Lower leg skin (tissue), 4 donors: ENCODE data around the gene HAT1. TPM values are rescaled to one million over a fixed set of nuclear protein-coding genes. Genes with fewer than 3 reads are reported as not detected.

Source experiments
- DNase-seq, 2 donors: peaks; one replicate each; pipeline ENCODE4 v3.0.0-alpha.2; 2019; ENCODE audit warnings: low spot score in 2 of 2
- H3K4me3 ChIP-seq: fragments of 200-600 bp; sonication (generic); 2 replicates; pipeline ENCODE4 v1.5.1; 2017; ENCODE audit warnings: mild to moderate bottlenecking, low read depth; ENCODE audit not compliant: poor library complexity, severe bottlenecking
- POLR2A ChIP-seq, 2 donors: fragments of 450-650 bp; IDR thresholded peaks; one replicate each; pipeline ENCODE4 v1.6.1; 2016 to 2017; ENCODE audit warnings: antibody characterized with exemption in 2 of 2, mild to moderate bottlenecking in 1 of 2, moderate library complexity in 1 of 2
- WGBS, 2 donors: methylation state at CpG; one replicate each; pipeline ENCODE4 v1.1.5; 2018; 5-methylcytosine and 5-hydroxymethylcytosine counted together
- intact Hi-C: fragments of 100-400 bp; cut with DNase I; formaldehyde crosslinking; loops from one replicate; pipeline ENCODE4 v1.15.0; 2023; ENCODE audit warnings: low total_unique reads
- total RNA-seq, 4 donors: library from RNA; depleted of rRNA; stranded (reverse); fragments of >200 nt; gene quantifications; one replicate each; pipeline ENCODE4 v1.1.0, GENCODE V29; 2016
- TF ChIP-seq, protein P1 (sequence below), 3 donors: fragments of 450-650 bp; IDR thresholded peaks; one replicate each; pipeline ENCODE4 v1.5.1; 2016; ENCODE audit warnings: antibody characterized with exemption in 3 of 3, mild to moderate bottlenecking in 3 of 3, moderate library complexity in 2 of 3

HAT1 gene
- total RNA-seq, 4 donors from 2014 or later = 15.0 to 28.0 (median 22.1) TPM

DNA sequence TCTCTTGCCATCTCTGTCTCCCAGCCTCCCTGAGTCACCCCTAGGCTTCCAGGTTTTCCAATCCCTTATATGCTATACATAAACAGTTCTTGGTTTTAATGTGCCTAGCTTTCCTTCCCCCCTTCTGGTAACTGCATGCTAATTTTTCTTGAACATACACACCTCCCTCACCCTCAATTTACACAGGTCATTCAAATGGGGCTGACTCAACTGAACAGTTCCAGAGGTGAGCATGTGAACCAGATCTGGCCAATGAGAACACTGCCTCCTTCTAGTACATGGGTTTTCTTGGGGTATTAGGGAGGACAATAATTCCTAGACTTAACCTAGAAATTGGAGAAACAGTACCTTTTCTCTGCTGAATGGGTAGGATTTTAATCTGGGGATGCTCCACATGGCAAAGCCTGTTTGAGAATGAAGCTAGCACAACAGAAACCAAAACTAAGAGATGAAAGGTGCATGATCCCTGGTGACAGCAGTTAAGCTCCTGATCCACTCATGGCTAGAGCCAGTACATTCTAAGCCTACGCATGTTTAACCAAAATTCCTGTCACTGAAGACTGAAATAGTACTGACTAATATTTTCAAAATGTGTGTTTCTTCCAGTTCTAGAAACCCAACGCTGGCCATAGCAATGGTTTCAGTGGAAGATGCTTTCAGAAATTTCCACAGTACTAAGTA, 40.0 kb upstream of the HAT1 start:
- WGBS, 2 donors = 91% methylated on average over 2 of the region's 2 CpGs
- DNase-seq = no peak

DNA sequence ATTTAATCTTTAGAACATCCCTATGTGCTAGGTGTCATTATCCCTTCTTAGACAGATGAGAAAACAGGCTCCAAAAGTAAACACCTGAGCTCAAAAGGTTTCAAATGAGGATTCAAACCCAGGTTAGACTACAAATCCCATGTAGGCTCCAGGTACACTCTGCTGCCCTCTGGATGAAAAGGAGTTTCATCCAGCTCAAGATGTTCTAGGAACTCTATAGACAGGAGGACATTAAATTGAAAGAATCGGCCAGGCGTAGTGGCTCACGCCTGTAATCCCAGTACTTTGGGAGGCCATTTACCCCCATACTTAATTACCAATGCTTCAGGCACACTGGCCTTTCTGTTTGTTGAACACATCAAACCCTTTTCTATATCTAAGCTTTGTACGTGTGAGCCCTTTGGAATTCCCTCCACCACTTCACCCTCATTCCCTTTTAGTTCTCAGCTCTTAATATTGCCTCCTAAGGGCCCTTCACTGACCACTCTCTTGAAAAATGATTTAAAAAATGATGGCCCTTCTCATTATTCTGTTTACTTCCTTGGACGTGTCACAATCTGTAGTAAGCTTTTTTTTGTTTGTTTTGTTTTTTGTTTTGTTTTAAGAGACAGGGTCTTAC, 38.9 kb upstream of the HAT1 start:
- no peak for TF ChIP-seq POLR2A (IDR thresholded peaks at IDR 0.05)
- TF ChIP-seq, protein P1, sequence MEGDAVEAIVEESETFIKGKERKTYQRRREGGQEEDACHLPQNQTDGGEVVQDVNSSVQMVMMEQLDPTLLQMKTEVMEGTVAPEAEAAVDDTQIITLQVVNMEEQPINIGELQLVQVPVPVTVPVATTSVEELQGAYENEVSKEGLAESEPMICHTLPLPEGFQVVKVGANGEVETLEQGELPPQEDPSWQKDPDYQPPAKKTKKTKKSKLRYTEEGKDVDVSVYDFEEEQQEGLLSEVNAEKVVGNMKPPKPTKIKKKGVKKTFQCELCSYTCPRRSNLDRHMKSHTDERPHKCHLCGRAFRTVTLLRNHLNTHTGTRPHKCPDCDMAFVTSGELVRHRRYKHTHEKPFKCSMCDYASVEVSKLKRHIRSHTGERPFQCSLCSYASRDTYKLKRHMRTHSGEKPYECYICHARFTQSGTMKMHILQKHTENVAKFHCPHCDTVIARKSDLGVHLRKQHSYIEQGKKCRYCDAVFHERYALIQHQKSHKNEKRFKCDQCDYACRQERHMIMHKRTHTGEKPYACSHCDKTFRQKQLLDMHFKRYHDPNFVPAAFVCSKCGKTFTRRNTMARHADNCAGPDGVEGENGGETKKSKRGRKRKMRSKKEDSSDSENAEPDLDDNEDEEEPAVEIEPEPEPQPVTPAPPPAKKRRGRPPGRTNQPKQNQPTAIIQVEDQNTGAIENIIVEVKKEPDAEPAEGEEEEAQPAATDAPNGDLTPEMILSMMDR (IDR thresholded peaks at IDR 0.05) = no peak
- 92 to 96% methylated on average over 5 of the region's 5 CpGs for WGBS, 2 donors
- DNase-seq = no peak
- intact Hi-C loops = no loop called here
- no peak overlapping the region for H3K4me3 ChIP-seq

More for the DNA sequence above, 40.0 kb upstream of the HAT1 start:
- no peak for TF ChIP-seq POLR2A (IDR thresholded peaks at IDR 0.05)
- TF ChIP-seq, protein P1 (IDR thresholded peaks at IDR 0.05) = no peak
- intact Hi-C loops = no loop called here
- no peak overlapping the region for H3K4me3 ChIP-seq

DNA sequence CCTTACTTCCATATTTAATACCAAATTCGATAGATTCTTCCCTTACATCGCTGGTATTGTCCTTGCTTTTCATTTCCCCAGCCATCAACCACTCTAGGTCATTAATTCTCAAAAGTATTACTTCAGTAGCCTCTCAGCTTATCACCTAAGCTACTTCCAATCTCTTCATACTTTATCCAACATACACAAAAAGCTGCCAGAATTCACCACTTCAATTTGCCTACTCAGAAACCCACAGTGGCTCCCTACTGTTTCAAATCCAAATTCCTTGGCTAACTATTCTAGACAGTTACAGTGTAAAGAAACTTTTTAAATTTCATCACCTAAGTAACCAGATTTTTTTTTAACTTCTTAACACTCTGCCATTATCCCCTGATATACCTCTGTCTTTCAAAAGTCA, 32.9 kb upstream of the HAT1 start:
- no peak for DNase-seq
- TF ChIP-seq, protein P1 (IDR thresholded peaks at IDR 0.05) = no peak
- TF ChIP-seq POLR2A (IDR thresholded peaks at IDR 0.05) = no peak
- H3K4me3 ChIP-seq = no peak overlapping the region
- 97 to 98% methylated on average over 2 of the region's 2 CpGs for WGBS, 2 donors
- intact Hi-C loops = no loop called here

DNA sequence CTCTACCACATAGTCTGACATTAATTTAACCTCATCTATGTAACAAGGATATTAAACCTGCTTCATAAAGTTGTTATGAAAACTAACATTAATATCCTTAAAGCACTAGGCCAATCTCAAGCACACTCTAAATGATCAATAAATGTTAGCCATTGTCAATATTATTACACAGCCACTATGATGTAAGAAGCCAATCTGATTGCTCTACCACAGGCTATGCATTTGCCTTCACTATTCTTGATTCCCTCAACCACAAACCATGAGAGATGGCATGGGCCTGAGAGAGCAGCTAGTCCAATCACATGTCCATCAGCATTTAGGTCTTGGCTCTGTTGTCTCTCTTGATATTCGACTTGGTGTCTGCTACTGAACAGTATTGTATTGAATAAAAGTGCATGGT, 32.5 kb upstream of the HAT1 start:
- intact Hi-C loops = no loop called here
- DNase-seq = no peak
- TF ChIP-seq POLR2A (IDR thresholded peaks at IDR 0.05) = no peak
- TF ChIP-seq, protein P1 (IDR thresholded peaks at IDR 0.05) = no peak
- WGBS, 2 donors = 87 to 91% methylated on average over 1 of the region's 1 CpG
- no peak overlapping the region for H3K4me3 ChIP-seq

DNA sequence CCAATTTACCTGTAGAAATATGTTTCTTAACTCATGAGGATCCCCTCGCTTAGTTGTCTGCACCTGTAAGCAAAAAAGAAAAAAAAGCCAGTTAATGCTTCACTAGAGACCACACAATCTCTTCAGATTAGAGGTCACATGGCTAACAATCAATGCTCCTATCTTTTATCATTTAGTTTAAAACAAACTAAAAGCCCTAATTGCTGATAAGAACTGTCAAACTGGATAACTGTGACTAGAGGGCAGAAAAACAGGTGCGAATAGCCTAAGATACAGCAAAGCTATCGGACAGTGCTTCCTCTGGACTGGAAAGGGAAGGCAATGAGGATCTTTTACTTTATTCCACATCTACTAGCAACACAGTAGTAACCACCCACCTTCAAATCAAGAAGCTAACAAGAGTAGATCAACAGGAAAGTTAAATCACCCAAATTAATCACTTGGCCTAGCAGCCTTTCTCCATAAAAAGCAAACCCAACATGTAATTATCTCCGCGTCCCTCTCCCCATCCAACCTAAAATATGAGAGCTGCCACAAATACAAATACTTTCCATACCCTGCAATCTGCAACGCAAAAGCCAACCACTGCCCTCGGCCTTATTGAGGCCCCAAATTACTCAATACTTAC, 29.0 kb upstream of the HAT1 start:
- 27 to 34% methylated on average over 7 of the region's 7 CpGs for WGBS, 2 donors
- no peak for DNase-seq
- H3K4me3 ChIP-seq = peak overlapping the region; percentile 83
- intact Hi-C loops = no loop called here
- TF ChIP-seq POLR2A (IDR thresholded peaks at IDR 0.05) = no peak

DNA sequence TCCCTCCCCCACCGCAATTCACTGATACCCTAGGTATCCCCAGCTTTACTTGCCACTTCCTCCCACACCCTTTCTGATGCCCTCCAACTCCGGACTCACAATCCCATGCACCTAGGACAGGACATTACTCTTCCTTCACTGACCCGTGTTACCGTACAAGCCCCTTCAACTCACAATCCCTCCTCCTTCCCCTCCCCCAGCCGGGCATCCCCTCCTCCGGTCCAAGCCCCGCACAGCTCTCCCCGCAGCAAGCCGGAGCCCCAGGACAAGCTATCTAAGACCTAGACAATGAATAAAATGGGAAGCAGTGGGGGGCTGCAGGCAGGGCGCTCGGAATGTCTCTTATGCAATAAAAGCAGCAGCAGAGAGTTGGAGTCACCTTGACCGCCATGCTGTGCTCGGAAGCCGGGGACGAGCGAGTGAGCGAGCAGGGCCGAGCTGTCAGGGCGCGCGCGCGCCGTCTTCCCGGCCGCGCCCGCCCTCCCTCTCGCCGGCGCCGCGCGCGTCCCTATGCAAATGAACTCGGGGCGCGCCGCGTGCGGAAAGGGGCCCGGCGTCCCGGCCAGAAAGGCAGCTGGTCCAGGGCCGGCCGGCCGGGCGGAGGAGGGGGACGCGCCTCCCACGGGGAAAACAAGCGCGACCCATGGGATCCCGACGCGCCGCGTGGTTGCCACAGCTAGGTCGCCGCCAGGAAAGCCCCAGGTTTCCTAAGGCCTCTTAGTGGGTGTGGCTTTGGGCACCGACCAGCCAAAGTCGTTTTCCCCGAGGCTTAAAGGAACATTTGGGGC, 28.2 kb upstream of the HAT1 start, which contains the start of gene SLC25A12:
TSS of gene SLC25A12 (minus strand) at position 421 of the 788 bp plus-strand sequence. CDS start at position 391, 30 bp downstream.
- peak; percentile 53 to 92 for DNase-seq
- intact Hi-C loops = no loop called here
- TF ChIP-seq POLR2A (IDR thresholded peaks at IDR 0.05) = no peak
- TF ChIP-seq, protein P1 (IDR thresholded peaks at IDR 0.05) = no peak
- 1% methylated on average over 53 to 63 of the region's 63 CpGs for WGBS, 2 donors
- H3K4me3 ChIP-seq = peak within 1 kb of the TSS; percentile 83
